ENCODE data around the gene ELSPBP1. TPM values are rescaled to one million over a fixed set of nuclear protein-coding genes. Genes with fewer than 3 reads are reported as not detected.

The ELSPBP1 gene
- polyA plus RNA-seq, 1 of the 3 experiments (the other 2 are of a cell fraction), result not detected

DNA sequence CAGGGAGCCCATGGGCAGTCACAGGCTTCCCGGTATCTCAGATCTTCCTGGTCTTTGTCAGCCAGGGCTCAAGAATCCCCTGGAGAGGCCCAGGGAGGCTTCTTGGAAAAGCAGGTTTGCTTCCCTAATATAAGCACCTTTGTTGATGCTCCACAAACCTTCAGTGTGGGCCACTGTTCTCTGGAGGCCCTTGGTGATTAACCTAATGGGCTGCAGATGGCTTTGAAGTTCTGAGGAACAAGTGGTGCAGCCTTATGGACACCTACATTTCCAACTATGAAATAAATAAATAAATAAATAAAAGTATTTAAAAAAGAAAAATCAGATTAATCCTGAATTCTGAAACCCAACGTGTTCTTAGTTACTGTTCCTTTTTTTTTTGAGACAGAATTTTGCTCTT lies 2.4 kb upstream of the ELSPBP1 start, which contains the start of gene BSPH1:
TSS of gene BSPH1 (minus strand) at position 101 of the 400 bp plus-strand sequence. CDS start at position 12, 89 bp downstream.
- 9% methylated on average over 2 of the region's 2 CpGs for WGBS (ENCODE audit: low lambda C conversion rate)
- Histone ChIP-seq H3K27ac (ENCODE audit: low read depth in 2 of 2, low read length in 1 of 2) (no peak within 1 kb of the TSS), H3K79me2 (ENCODE audit: insufficient read depth) (no peaks in the 10 kb centered on the region), H3K4me2 (no peak within 1 kb of the TSS), H4K20me1 (ENCODE audit: insufficient read depth) (no peaks in the 10 kb centered on the region), H3K9ac (no peak within 1 kb of the TSS), H2AFZ (ENCODE audit: low read depth) (no peak within 1 kb of the TSS), H3K36me3 (replicated peaks in 1 of 2; ENCODE audit: control insufficient read depth in 1 of 2, insufficient read depth in 2 of 2, low read length in 1 of 2) (no peaks in the 10 kb centered on the region), H3K9me2 (no peaks in the 10 kb centered on the region), H3F3A (replicated peaks; ENCODE audit: insufficient read depth) (no peaks in the 10 kb centered on the region), H3K4me3 (ENCODE audit: low read depth in 2 of 2, low read length in 1 of 2) (no peak within 1 kb of the TSS), H3K27me3 (ENCODE audit: insufficient read depth) (peaks cover 31% of the 10 kb centered on the region), H3K9me3 (no peaks in the 10 kb centered on the region), H3K4me1 (ENCODE audit: control insufficient read depth in 1 of 2, insufficient read depth in 2 of 2, low read depth in 1 of 2, low read length in 1 of 2) (no peaks in the 10 kb centered on the region)
- DNase-seq, result no peak
- ChIA-PET POLR2A (no interaction called here), CTCF (no interaction called here)
- TF ChIP-seq NRF1 (IDR thresholded peaks at IDR 0.05; ENCODE audit: low read depth, low read length) (no peak), MXI1 (IDR thresholded peaks at IDR 0.05; ENCODE audit: low read depth, low read length) (no peak), SIN3A (IDR thresholded peaks at IDR 0.05; ENCODE audit: borderline replicate concordance, low read depth, low read length) (no peak), FOSL2 (IDR thresholded peaks at IDR 0.05; ENCODE audit: borderline replicate concordance, low read depth) (no peak), FOXM1 (IDR thresholded peaks at IDR 0.05; ENCODE audit: low read depth) (no peak), NFIC (IDR thresholded peaks at IDR 0.05; ENCODE audit: borderline replicate concordance) (no peak), CHD2 (IDR thresholded peaks at IDR 0.05; ENCODE audit: low read length, partially characterized antibody) (no peak), JUND (IDR thresholded peaks at IDR 0.05) (no peak), RXRA (IDR thresholded peaks at IDR 0.05; ENCODE audit: borderline replicate concordance, low read depth) (no peak), YY1 (IDR thresholded peaks at IDR 0.05; ENCODE audit: low read depth) (no peak), FOXJ3 (CRISPR knock-in tag; IDR thresholded peaks at IDR 0.05) (no peak), RCOR1 (IDR thresholded peaks at IDR 0.05; ENCODE audit: low read length) (no peak), TEAD4 (IDR thresholded peaks at IDR 0.05; ENCODE audit: borderline replicate concordance, insufficient read depth) (no peak), EP300 (IDR thresholded peaks at IDR 0.05; ENCODE audit: borderline replicate concordance in 1 of 2, low read depth in 1 of 2, low read length in 1 of 2) (no peak), ELF1 (IDR thresholded peaks at IDR 0.05) (no peak)
- TF ChIP-seq, protein P1, sequence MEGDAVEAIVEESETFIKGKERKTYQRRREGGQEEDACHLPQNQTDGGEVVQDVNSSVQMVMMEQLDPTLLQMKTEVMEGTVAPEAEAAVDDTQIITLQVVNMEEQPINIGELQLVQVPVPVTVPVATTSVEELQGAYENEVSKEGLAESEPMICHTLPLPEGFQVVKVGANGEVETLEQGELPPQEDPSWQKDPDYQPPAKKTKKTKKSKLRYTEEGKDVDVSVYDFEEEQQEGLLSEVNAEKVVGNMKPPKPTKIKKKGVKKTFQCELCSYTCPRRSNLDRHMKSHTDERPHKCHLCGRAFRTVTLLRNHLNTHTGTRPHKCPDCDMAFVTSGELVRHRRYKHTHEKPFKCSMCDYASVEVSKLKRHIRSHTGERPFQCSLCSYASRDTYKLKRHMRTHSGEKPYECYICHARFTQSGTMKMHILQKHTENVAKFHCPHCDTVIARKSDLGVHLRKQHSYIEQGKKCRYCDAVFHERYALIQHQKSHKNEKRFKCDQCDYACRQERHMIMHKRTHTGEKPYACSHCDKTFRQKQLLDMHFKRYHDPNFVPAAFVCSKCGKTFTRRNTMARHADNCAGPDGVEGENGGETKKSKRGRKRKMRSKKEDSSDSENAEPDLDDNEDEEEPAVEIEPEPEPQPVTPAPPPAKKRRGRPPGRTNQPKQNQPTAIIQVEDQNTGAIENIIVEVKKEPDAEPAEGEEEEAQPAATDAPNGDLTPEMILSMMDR (IDR thresholded peaks at IDR 0.05), result no peak
- TF ChIP-seq, protein P2, sequence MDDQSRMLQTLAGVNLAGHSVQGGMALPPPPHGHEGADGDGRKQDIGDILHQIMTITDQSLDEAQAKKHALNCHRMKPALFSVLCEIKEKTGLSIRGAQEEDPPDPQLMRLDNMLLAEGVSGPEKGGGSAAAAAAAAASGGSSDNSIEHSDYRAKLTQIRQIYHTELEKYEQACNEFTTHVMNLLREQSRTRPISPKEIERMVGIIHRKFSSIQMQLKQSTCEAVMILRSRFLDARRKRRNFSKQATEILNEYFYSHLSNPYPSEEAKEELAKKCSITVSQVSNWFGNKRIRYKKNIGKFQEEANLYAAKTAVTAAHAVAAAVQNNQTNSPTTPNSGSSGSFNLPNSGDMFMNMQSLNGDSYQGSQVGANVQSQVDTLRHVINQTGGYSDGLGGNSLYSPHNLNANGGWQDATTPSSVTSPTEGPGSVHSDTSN (IDR thresholded peaks at IDR 0.05), result no peak
- TF ChIP-seq, protein P3, sequence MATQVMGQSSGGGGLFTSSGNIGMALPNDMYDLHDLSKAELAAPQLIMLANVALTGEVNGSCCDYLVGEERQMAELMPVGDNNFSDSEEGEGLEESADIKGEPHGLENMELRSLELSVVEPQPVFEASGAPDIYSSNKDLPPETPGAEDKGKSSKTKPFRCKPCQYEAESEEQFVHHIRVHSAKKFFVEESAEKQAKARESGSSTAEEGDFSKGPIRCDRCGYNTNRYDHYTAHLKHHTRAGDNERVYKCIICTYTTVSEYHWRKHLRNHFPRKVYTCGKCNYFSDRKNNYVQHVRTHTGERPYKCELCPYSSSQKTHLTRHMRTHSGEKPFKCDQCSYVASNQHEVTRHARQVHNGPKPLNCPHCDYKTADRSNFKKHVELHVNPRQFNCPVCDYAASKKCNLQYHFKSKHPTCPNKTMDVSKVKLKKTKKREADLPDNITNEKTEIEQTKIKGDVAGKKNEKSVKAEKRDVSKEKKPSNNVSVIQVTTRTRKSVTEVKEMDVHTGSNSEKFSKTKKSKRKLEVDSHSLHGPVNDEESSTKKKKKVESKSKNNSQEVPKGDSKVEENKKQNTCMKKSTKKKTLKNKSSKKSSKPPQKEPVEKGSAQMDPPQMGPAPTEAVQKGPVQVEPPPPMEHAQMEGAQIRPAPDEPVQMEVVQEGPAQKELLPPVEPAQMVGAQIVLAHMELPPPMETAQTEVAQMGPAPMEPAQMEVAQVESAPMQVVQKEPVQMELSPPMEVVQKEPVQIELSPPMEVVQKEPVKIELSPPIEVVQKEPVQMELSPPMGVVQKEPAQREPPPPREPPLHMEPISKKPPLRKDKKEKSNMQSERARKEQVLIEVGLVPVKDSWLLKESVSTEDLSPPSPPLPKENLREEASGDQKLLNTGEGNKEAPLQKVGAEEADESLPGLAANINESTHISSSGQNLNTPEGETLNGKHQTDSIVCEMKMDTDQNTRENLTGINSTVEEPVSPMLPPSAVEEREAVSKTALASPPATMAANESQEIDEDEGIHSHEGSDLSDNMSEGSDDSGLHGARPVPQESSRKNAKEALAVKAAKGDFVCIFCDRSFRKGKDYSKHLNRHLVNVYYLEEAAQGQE (IDR thresholded peaks at IDR 0.05; ENCODE audit: low read depth, low read length), result no peak
- TF ChIP-seq, protein P4, sequence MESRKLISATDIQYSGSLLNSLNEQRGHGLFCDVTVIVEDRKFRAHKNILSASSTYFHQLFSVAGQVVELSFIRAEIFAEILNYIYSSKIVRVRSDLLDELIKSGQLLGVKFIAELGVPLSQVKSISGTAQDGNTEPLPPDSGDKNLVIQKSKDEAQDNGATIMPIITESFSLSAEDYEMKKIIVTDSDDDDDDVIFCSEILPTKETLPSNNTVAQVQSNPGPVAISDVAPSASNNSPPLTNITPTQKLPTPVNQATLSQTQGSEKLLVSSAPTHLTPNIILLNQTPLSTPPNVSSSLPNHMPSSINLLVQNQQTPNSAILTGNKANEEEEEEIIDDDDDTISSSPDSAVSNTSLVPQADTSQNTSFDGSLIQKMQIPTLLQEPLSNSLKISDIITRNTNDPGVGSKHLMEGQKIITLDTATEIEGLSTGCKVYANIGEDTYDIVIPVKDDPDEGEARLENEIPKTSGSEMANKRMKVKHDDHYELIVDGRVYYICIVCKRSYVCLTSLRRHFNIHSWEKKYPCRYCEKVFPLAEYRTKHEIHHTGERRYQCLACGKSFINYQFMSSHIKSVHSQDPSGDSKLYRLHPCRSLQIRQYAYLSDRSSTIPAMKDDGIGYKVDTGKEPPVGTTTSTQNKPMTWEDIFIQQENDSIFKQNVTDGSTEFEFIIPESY (IDR thresholded peaks at IDR 0.05; ENCODE audit: borderline replicate concordance, low read depth), result no peak
